Measurements from ENCODE around the gene UNC5B.

The UNC5B gene

DNA sequence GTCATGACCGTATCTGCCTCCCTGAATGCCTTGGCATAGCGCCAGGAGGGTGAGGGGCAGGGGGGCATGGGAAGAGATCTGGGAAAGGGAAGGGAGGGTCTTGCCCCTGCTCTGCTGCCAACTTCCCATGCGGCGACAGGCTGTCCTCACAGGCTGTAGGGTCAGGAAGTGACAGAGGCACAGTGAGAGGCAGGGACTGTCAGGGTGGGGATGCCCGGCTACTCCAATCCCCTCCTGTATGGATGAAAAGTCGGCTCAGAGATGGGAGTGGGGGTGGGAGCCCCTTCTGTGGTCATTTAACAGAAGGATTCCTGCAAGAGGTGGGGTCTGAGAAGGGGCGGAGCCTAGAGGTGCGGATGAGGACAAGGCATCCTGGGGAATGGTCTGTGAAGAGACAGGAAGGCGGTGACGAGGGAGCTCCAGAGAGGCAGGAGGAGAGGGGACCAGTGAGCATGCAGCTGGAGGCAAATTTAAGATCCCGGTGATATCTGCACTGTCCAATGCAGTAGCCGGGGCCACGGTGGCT is 20.8 kb upstream of the UNC5B start:
- DNase-seq (ENCODE audit: insufficient read length) (no peak), FAIRE-seq (no peak)
- TF ChIP-seq POLR2A (IDR thresholded peaks at IDR 0.05; ENCODE audit: low read depth, low read length): no peak
- no peak for TF ChIP-seq POLR2AphosphoS5 (IDR thresholded peaks at IDR 0.05; ENCODE audit: low read depth, low read length)
- TF ChIP-seq TAF1 (IDR thresholded peaks at IDR 0.05; ENCODE audit: borderline replicate concordance, low read depth, low read length): no peak

DNA sequence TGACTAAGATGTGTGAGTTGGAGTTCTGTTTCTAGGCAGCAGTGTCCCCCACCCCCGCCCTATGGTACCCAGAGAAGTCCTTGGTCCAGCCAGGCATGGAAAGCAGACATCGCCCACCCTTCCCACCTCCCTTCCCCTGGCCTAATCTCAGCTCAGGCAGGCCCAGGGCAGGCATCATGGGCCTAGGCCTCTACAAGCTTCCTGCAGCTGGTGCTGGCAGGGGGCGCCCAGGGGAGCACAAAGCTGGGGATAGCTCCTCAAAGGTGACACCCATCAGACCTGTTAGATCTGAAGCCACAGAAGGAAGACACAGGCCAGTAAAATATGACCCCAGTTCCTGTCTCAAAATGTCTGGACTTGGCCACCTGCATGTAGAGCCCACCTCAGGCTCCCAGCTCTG is 18.9 kb upstream of the UNC5B start:
- TF ChIP-seq POLR2AphosphoS5 (IDR thresholded peaks at IDR 0.05; ENCODE audit: low read depth, low read length): no peak
- no peak for TF ChIP-seq POLR2A (IDR thresholded peaks at IDR 0.05; ENCODE audit: low read depth, low read length)
- no peak for TF ChIP-seq TAF1 (IDR thresholded peaks at IDR 0.05; ENCODE audit: borderline replicate concordance, low read depth, low read length)
- no peak for DNase-seq (ENCODE audit: insufficient read length)
- FAIRE-seq: no peak

DNA sequence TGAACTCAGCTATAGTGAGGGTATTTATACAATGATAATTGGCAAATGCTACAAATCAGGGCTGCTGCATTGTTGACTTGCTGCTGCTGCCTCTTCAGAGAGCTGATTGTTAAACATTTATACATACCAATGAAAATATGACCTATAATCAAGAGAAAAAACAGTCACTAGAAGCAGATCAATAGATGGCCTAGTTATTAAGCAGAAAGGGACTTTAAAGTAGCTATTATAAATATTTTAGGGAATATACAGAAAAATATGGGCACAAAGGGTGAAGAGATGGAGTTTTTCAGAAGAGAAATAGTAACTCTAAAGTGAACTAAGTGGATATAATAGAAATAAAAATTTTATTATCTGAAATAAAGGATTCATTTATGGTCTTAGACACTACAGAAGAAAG is 14.4 kb upstream of the UNC5B start:
- TF ChIP-seq POLR2AphosphoS5 (IDR thresholded peaks at IDR 0.05; ENCODE audit: low read depth, low read length) (no peak), TAF1 (IDR thresholded peaks at IDR 0.05; ENCODE audit: borderline replicate concordance, low read depth, low read length) (no peak), POLR2A (IDR thresholded peaks at IDR 0.05; ENCODE audit: low read depth, low read length) (no peak)
- no peak for DNase-seq (ENCODE audit: insufficient read length)
- no peak for FAIRE-seq

DNA sequence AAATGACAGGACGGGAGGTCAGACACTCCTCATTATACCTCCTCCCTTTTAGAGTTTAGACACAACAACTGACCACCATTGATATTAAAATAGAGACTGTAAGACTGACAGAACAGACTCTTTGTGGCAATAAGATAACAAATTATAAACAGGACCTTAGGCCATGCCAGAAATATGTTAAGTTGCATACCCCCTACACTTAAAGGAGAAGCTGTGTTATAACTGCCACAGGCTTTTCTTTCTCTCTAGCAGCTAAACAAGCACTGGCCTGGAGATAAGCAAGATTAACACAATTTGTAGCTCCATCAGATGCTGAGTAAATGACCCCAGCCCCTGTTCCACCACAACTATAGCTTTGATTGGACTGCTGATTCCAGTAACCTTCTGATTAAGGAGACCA is 10.5 kb upstream of the UNC5B start:
- no peak for DNase-seq (ENCODE audit: insufficient read length)
- FAIRE-seq: no peak
- TF ChIP-seq POLR2AphosphoS5 (IDR thresholded peaks at IDR 0.05; ENCODE audit: low read depth, low read length): no peak
- TF ChIP-seq POLR2A (IDR thresholded peaks at IDR 0.05; ENCODE audit: low read depth, low read length): no peak
- TF ChIP-seq TAF1 (IDR thresholded peaks at IDR 0.05; ENCODE audit: borderline replicate concordance, low read depth, low read length): no peak

DNA sequence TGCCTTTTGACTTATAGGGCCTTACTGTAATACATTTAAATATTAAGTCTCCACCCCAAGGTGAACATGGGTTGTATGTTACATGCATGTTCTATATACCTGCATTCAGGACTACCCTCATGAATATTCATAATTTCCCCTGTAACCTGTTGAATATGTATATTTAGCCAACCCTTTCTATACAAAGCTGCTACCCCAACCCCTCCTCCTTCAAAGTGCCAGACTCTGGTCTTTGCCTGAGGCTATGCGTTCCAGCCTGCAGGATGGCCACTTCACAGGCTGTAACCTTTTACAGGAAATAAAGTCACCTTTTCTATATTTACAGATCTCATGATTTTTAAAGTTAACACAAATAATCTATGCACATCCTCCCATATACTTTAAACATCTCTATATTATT is 10.1 kb upstream of the UNC5B start:
- DNase-seq (ENCODE audit: insufficient read length): no peak
- no peak for FAIRE-seq
- TF ChIP-seq TAF1 (IDR thresholded peaks at IDR 0.05; ENCODE audit: borderline replicate concordance, low read depth, low read length): no peak
- TF ChIP-seq POLR2AphosphoS5 (IDR thresholded peaks at IDR 0.05; ENCODE audit: low read depth, low read length): no peak
- TF ChIP-seq POLR2A (IDR thresholded peaks at IDR 0.05; ENCODE audit: low read depth, low read length): no peak

DNA sequence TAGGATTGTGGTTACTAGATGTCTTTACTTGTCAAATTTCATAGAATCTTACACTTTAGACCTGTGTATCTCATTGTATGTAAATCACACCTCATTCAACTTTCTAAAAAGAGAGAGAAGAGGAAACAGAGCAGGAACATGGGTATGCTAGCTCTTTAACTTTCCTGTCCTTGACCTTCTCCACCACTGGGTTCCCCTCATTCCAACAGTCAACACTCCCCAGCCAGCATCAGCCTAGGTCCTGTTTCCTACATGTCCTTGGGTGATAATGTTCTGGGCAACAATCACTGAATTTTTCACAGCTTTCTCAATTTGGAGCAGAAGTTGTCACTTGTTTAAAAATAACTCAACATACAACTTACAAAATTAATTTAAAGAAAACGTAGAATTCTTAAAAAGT is 9.2 kb upstream of the UNC5B start:
- no peak for TF ChIP-seq TAF1 (IDR thresholded peaks at IDR 0.05; ENCODE audit: borderline replicate concordance, low read depth, low read length)
- TF ChIP-seq POLR2AphosphoS5 (IDR thresholded peaks at IDR 0.05; ENCODE audit: low read depth, low read length): no peak
- TF ChIP-seq POLR2A (IDR thresholded peaks at IDR 0.05; ENCODE audit: low read depth, low read length): no peak
- no peak for DNase-seq (ENCODE audit: insufficient read length)
- FAIRE-seq: no peak

DNA sequence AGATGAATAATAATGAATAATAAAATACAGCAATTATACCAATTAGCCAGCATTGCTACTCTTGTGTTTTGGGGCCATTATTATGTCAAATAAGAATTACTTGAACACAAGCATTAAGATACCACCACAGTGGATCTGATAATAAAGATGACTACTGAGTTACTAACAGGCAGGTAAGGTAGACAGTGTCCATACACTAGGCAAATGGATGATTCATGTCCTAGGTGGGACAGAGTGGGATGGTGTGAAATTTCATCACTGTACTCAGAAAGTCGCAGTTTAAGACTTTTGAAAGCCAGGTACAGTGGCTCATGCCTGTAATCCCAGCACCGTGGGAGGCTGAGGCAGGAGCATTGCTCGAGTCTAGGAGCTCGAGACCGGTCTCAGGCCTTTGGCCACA is 8.7 kb upstream of the UNC5B start:
- TF ChIP-seq POLR2AphosphoS5 (IDR thresholded peaks at IDR 0.05; ENCODE audit: low read depth, low read length): no peak
- no peak for TF ChIP-seq TAF1 (IDR thresholded peaks at IDR 0.05; ENCODE audit: borderline replicate concordance, low read depth, low read length)
- TF ChIP-seq POLR2A (IDR thresholded peaks at IDR 0.05; ENCODE audit: low read depth, low read length): no peak
- DNase-seq (ENCODE audit: insufficient read length) (no peak), FAIRE-seq (no peak)

DNA sequence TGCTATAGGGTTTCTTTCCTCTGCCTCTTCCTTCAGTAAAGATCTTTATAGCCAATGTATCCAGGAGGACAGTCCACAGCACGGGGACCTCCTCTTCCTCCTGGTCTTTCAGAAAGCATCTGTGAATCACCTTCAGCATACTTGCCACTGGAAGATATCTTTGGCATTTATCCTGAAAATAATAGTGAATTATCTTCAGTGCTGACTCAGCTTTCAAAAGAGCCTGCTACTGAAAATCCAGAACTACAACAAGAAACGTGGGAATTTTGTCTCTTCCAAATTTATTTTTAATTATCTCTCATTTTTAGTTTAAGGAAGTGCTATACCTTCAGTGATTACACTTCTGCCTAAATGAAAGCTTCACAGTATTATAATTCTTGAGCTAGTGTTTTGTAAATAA is 7.6 kb upstream of the UNC5B start:
- FAIRE-seq (no peak), DNase-seq (ENCODE audit: insufficient read length) (no peak)
- TF ChIP-seq TAF1 (IDR thresholded peaks at IDR 0.05; ENCODE audit: borderline replicate concordance, low read depth, low read length) (no peak), POLR2AphosphoS5 (IDR thresholded peaks at IDR 0.05; ENCODE audit: low read depth, low read length) (no peak), POLR2A (IDR thresholded peaks at IDR 0.05; ENCODE audit: low read depth, low read length) (no peak)

DNA sequence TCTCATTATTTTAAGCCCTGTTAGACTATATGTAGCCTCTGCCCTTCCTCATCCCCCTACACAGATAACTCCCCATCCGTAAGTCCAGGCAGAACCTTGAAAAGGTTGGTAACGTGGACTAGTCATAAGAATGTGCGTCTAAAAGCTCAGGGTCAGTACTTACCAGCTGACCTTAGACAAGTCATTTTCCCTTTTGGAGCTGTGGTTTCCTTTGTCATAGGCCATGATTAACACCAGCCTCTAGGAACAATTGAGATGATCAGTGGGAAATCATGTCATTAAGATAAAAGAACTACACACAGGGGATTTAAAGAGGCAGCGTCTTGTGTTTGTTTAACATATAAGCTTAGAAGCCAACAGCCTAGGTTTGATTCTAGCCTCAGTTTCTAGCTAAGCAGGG is 6.9 kb upstream of the UNC5B start:
- TF ChIP-seq TAF1 (IDR thresholded peaks at IDR 0.05; ENCODE audit: borderline replicate concordance, low read depth, low read length): no peak
- no peak for TF ChIP-seq POLR2AphosphoS5 (IDR thresholded peaks at IDR 0.05; ENCODE audit: low read depth, low read length)
- no peak for TF ChIP-seq POLR2A (IDR thresholded peaks at IDR 0.05; ENCODE audit: low read depth, low read length)
- DNase-seq (ENCODE audit: insufficient read length) (no peak), FAIRE-seq (no peak)

DNA sequence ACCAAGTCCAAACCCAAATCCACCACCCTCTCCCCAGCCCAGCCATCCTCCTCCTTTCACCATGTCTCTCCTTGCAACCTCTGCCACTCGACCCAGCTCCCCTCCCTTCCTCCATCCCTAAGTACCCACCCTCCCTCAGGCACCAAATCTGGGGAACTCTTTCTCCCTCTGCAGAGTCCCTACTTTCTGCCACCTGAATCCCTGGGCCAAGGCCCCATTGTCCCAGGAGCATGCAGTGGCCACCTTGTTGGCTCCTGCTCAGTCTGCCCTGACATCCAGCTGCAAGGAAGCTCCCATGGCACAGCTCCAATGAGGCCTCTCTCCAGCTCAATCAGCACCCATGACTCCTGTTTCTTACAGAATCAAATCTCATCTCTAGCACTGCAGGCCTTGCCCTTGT is 5.5 kb upstream of the UNC5B start:
- no peak for TF ChIP-seq TAF1 (IDR thresholded peaks at IDR 0.05; ENCODE audit: borderline replicate concordance, low read depth, low read length)
- no peak for TF ChIP-seq POLR2AphosphoS5 (IDR thresholded peaks at IDR 0.05; ENCODE audit: low read depth, low read length)
- TF ChIP-seq POLR2A (IDR thresholded peaks at IDR 0.05; ENCODE audit: low read depth, low read length): no peak
- DNase-seq (ENCODE audit: insufficient read length): no peak
- no peak for FAIRE-seq

DNA sequence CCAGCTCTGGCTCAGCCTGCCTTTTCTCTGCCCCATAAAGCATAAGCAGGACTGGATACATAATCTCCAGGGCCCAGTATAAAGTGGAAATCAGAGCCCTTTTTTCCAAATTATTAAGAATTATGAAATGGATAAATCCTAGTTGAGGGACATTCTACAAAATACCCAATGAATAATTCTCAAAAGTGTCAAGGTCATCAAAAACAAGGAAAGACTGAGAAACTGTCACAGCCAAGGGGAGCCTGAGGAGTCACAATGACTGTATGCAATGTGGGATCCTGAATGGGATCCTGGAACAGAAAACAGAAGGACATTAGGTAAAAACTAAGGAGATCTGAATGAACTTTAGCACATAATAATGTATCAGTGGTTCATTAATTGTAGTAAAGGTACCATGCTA is 4.8 kb upstream of the UNC5B start:
- FAIRE-seq (no peak), DNase-seq (ENCODE audit: insufficient read length) (no peak)
- no peak for TF ChIP-seq TAF1 (IDR thresholded peaks at IDR 0.05; ENCODE audit: borderline replicate concordance, low read depth, low read length)

DNA sequence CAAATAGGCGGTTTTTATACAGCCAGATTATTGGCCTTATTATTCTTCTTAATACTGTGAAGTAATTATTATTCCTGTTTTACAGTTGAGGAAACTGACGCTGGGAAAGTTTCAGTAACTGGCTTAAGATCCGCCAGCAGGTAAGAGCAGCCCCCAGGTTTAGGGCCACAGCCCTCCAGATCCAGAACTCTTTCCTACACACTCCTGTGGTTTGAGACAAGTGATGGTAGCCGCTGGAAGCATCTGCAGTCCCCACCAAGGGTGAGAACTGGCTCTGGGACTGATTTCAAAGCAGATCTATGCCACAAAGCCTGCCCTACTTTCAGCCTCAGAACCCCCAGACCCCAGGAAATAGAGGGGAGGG is 3.0 kb upstream of the UNC5B start:
- TF ChIP-seq POLR2AphosphoS5 (IDR thresholded peaks at IDR 0.05; ENCODE audit: low read depth, low read length): no peak
- no peak for TF ChIP-seq POLR2A (IDR thresholded peaks at IDR 0.05; ENCODE audit: low read depth, low read length)
- TF ChIP-seq TAF1 (IDR thresholded peaks at IDR 0.05; ENCODE audit: borderline replicate concordance, low read depth, low read length): no peak
- FAIRE-seq (no peak), DNase-seq (ENCODE audit: insufficient read length) (no peak)
